GM23248 (cell line): ENCODE results near the gene SIDT2. TPM values are rescaled to one million over a fixed set of nuclear protein-coding genes. Genes with fewer than 3 reads are reported as not detected.
"Not testable (repeated sequence)": the region's sequence is repeated elsewhere in the genome, so short reads cannot be mapped to it uniquely, and the experiment has no call there.

ENCODE experiments used
- DNase-seq: peaks from one replicate; pipeline ENCODE4 v3.0.0-alpha.2; 2015
- H2AFZ ChIP-seq: fragments of 200-600 bp; sonication (generic); 2 replicates; pipeline ENCODE4 v1.6.1; 2016; ENCODE audit warnings: antibody characterized with exemption
- H3F3A ChIP-seq: fragments of 200-600 bp; sonication (generic); 2 replicates; pipeline ENCODE4 v1.6.1; 2016; ENCODE audit warnings: mild to moderate bottlenecking, antibody characterized with exemption, mixed run types; ENCODE audit not compliant: insufficient read depth
- H3K27ac ChIP-seq: fragments of 200-600 bp; sonication (generic); 2 replicates; pipeline ENCODE4 v1.5.1; 2016; ENCODE audit warnings: mild to moderate bottlenecking
- H3K27me3 ChIP-seq: fragments of 200-600 bp; sonication (generic); replicated peaks from 2 replicates; pipeline ENCODE4 v1.6.1; 2016; ENCODE audit warnings: mild to moderate bottlenecking; ENCODE audit not compliant: insufficient read depth
- H3K36me3 ChIP-seq: fragments of 200-600 bp; sonication (generic); 2 replicates; pipeline ENCODE4 v1.6.1; 2016; ENCODE audit warnings: low read depth, mild to moderate bottlenecking
- H3K4me1 ChIP-seq: fragments of 200-600 bp; sonication (generic); 2 replicates; pipeline ENCODE4 v1.6.1; 2016; ENCODE audit warnings: mild to moderate bottlenecking; ENCODE audit not compliant: insufficient read depth
- H3K4me2 ChIP-seq: fragments of 200-600 bp; sonication (generic); one replicate; pipeline ENCODE4 v1.6.1; 2016; ENCODE audit warnings: mild to moderate bottlenecking; ENCODE audit not compliant: unreplicated experiment
- H3K4me3 ChIP-seq: fragments of 200-600 bp; sonication (generic); 2 replicates; pipeline ENCODE4 v1.5.1; 2016; ENCODE audit warnings: mild to moderate bottlenecking
- H3K79me2 ChIP-seq: fragments of 200-600 bp; sonication (generic); 2 replicates; pipeline ENCODE4 v1.6.1; 2016; ENCODE audit warnings: mild to moderate bottlenecking; ENCODE audit not compliant: insufficient read depth
- H3K9ac ChIP-seq: fragments of 200-600 bp; sonication (generic); 2 replicates; pipeline ENCODE4 v1.6.1; 2016; ENCODE audit warnings: mild to moderate bottlenecking
- H3K9me2 ChIP-seq: fragments of 200-600 bp; sonication (generic); 2 replicates; pipeline ENCODE4 v1.6.1; 2016; ENCODE audit warnings: mixed run types, mild to moderate bottlenecking, moderate library complexity; ENCODE audit not compliant: insufficient read depth
- H3K9me3 ChIP-seq: fragments of 200-600 bp; sonication (generic); one replicate; pipeline ENCODE4 v1.6.1; 2017; ENCODE audit warnings: low read depth
- H4K20me1 ChIP-seq: fragments of 200-600 bp; sonication (generic); 2 replicates; pipeline ENCODE4 v1.6.0; 2016; ENCODE audit not compliant: insufficient read depth
- EZH2 ChIP-seq: fragments of 200-600 bp; sonication (generic); IDR thresholded peaks from 2 replicates; pipeline ENCODE4 v1.6.1; 2018; ENCODE audit warnings: antibody characterized with exemption, mild to moderate bottlenecking; ENCODE audit not compliant: insufficient read depth, poor library complexity, severe bottlenecking
- EZH2phosphoT487 ChIP-seq: fragments of 200-600 bp; sonication (generic); IDR thresholded peaks from 2 replicates; pipeline ENCODE4 v1.6.1; 2018; ENCODE audit warnings: antibody characterized with exemption, moderate library complexity, mild to moderate bottlenecking, low read depth; ENCODE audit not compliant: insufficient read depth
- WGBS, 2 experiments: methylation state at CpG; one replicate each; pipeline ENCODE4 v1.1.6; 2015 to 2017; ENCODE audit warnings: low lambda C conversion rate in 2 of 2, low coverage in 1 of 2; ENCODE audit errors: missing lambda C conversion rate in 2 of 2; 5-methylcytosine and 5-hydroxymethylcytosine counted together
- in situ Hi-C: fragments of 300-500 bp; cut with MboI; formaldehyde crosslinking; loops from 2 replicates; pipeline ENCODE4 v1.15.0; 2020
- polyA plus RNA-seq: library from polyadenylated mRNA; unstranded; fragments of >200 nt; fragmentation: Nextera tagmentation; extraction: Ambion mirVana; gene quantifications from 2 replicates; pipeline ENCODE4 v1.2.1, GENCODE V29; 2016
- total RNA-seq: library from RNA; depleted of rRNA; stranded (reverse); fragments of >200 nt; shearing (Covaris generic); gene quantifications from 2 replicates; pipeline ENCODE4 v1.2.3, GENCODE V29; 2014

Gene SIDT2
- total and polyA plus RNA-seq, 2 experiments from 2014 or later = 13.1 to 15.7 TPM

DNA sequence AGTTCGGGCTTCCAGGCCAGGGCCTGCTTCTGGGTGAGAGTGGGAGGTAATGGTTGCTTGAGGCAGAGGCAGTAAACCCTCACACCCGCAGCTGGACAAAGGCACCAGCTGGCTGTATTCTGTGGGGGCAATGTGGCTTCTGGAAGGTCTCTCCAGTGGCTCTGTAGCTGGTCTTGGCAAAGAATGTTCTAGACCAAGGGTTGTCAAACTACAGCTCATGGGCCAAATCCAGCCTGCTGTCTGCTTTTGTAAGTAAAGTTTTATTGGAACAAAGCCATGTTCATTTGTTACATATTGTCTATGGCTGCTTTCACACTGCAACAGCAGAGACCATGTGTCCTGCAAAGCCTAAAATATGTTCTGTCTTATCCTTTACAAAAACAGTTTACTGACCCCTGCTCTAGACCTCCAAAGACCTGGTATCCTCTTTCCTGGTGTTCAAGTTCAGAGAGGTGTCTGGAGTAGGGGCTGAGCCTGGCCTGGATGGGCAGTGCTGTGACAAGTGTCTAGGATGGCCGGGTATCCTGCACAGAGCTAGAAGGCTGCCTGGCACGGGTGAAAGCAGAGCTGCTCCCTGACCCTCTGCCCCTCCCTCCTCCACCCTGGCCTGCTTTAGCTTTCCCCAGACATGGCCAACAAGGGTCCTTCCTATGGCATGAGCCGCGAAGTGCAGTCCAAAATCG lies 24.0 kb downstream of the SIDT2 start:
- Histone ChIP-seq H3K27ac (peak overlapping the region; percentile 27), H3K4me1 (peaks cover 34% of the 10 kb centered on the region), H3K27me3 (no peaks in the 10 kb centered on the region), H4K20me1 (0 out of 2 replicates have a peak, but pooled peaks cover 2% of the 10 kb centered on the region), H3K9me3 (no peaks in the 10 kb centered on the region), H3K79me2 (peaks cover 75% of the 10 kb centered on the region), H3K4me3 (peak overlapping the region; percentile 87), H3K9me2 (no peaks in the 10 kb centered on the region), H3K9ac (peak overlapping the region; percentile 79), H3F3A (peaks cover 52% of the 10 kb centered on the region), H2AFZ (no peak overlapping the region), H3K4me2 (peak overlapping the region; percentile 78), H3K36me3 (peaks cover 12% of the 10 kb centered on the region)
- TF ChIP-seq EZH2 (no peak), EZH2phosphoT487 (no peak)
- peak; percentile 33 for DNase-seq
- in situ Hi-C loops = no loop called here
- WGBS, 2 experiments = 77 to 80% methylated on average over 7 of the region's 7 CpGs

DNA sequence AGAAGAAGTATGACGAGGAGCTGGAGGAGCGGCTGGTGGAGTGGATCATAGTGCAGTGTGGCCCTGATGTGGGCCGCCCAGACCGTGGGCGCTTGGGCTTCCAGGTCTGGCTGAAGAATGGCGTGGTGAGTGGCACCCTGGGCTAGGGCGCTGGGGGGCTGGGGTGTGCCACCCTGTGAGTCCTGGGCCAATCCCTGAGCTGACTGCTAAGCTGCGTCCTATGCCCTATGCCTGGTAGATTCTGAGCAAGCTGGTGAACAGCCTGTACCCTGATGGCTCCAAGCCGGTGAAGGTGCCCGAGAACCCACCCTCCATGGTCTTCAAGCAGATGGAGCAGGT lies 24.5 kb downstream of the SIDT2 start:
- Histone ChIP-seq H3K4me1 (peaks cover 32% of the 10 kb centered on the region), H3K27me3 (no peaks in the 10 kb centered on the region), H3K4me2 (peak overlapping the region; percentile 78), H2AFZ (no peak overlapping the region), H3K9me2 (no peaks in the 10 kb centered on the region), H3F3A (peaks cover 52% of the 10 kb centered on the region), H3K27ac (no peak overlapping the region), H4K20me1 (0 out of 2 replicates have a peak, but pooled peaks cover 2% of the 10 kb centered on the region), H3K4me3 (peak overlapping the region; percentile 87), H3K9ac (no peak overlapping the region), H3K9me3 (no peaks in the 10 kb centered on the region), H3K36me3 (peaks cover 12% of the 10 kb centered on the region), H3K79me2 (peaks cover 69% of the 10 kb centered on the region)
- TF ChIP-seq EZH2phosphoT487 (no peak), EZH2 (no peak)
- no peak for DNase-seq
- in situ Hi-C loops = no loop called here
- WGBS, 2 experiments = 91 to 96% methylated on average over 9 to 10 of the region's 10 CpGs

DNA sequence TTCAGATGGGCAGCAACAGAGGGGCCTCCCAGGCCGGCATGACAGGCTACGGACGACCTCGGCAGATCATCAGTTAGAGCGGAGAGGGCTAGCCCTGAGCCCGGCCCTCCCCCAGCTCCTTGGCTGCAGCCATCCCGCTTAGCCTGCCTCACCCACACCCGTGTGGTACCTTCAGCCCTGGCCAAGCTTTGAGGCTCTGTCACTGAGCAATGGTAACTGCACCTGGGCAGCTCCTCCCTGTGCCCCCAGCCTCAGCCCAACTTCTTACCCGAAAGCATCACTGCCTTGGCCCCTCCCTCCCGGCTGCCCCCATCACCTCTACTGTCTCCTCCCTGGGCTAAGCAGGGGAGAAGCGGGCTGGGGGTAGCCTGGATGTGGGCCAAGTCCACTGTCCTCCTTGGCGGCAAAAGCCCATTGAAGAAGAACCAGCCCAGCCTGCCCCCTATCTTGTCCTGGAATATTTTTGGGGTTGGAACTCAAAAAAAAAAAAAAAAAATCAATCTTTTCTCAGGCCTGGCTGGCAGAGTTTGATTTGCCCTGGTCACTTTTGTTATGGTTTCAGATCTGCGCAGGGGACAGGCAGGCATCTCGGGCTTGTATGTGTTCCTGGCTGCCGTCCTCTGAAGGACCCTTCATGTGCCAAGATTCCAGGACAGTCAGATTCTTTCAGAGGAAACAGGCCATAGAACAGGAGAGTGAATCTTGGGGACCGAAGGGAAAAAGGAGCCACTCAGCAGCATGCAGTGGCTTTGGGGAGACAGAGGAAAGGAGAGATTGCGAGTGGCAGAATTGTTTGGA lies 25.9 kb downstream of the SIDT2 start:
- Histone ChIP-seq H3K9me3 (no peaks in the 10 kb centered on the region), H3K27ac (no peak overlapping the region; the same call in 1 of the 2 replicates), H3K4me3 (no peak overlapping the region), H3F3A (peaks cover 55% of the 10 kb centered on the region), H3K4me1 (peaks cover 24% of the 10 kb centered on the region), H4K20me1 (0 out of 2 replicates have a peak, but pooled peaks cover 2% of the 10 kb centered on the region), H2AFZ (no peak overlapping the region), H3K27me3 (no peaks in the 10 kb centered on the region), H3K4me2 (no peak overlapping the region), H3K36me3 (peaks cover 12% of the 10 kb centered on the region), H3K79me2 (peaks cover 55% of the 10 kb centered on the region), H3K9ac (no peak overlapping the region), H3K9me2 (no peaks in the 10 kb centered on the region)
- WGBS, 2 experiments = 85 to 95% methylated on average over 14 to 17 of the region's 17 CpGs
- TF ChIP-seq EZH2phosphoT487 = no peak
- DNase-seq = no peak
- in situ Hi-C loops = no loop called here

DNA sequence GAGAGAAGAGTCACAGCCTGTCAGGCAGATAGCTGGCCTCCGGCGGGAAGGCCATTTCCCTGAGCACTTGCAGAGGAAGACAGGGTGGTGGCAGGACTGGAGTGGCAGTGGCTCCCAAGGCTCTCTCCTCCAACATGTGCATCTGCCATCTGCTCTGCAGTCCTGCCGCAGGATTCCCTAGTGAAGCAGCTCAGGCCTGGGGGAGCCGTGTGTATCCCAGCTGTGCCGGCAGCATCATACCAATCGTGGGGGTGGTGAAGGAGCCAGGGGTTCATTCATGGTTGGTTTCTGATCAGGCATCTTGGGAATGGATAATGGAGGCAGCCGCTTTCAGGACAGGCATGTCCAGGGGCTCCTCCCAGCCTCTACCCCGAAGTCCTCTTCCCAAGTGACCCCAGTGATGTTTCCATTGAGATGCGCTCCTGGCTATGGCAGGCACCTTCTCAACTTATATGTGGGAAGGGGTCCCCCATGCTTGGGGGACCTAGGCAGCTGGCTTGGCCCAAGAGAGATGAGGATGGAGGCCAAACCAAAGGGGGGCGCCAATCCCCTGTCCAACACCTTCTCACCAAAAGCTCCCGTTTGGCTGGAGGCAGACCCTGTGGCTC lies 26.8 kb downstream of the SIDT2 start:
- Histone ChIP-seq H3K27me3 (no peaks in the 10 kb centered on the region), H3K4me3 (no peak overlapping the region), H3K4me1 (peaks cover 24% of the 10 kb centered on the region), H3K79me2 (peaks cover 47% of the 10 kb centered on the region), H4K20me1 (0 out of 2 replicates have a peak, but pooled peaks cover 2% of the 10 kb centered on the region), H3K4me2 (no peak overlapping the region), H3K9me3 (no peaks in the 10 kb centered on the region), H3F3A (peaks cover 59% of the 10 kb centered on the region), H3K36me3 (peaks cover 12% of the 10 kb centered on the region), H3K9me2 (no peaks in the 10 kb centered on the region), H3K27ac (peak overlapping the region; percentile 18; the same call in 1 of the 2 replicates), H2AFZ (no peak overlapping the region), H3K9ac (no peak overlapping the region)
- WGBS, 2 experiments = 91 to 94% methylated on average over 11 of the region's 11 CpGs
- no peak for DNase-seq
- in situ Hi-C loops = no loop called here
- TF ChIP-seq EZH2phosphoT487 = no peak
- no peak for TF ChIP-seq EZH2

DNA sequence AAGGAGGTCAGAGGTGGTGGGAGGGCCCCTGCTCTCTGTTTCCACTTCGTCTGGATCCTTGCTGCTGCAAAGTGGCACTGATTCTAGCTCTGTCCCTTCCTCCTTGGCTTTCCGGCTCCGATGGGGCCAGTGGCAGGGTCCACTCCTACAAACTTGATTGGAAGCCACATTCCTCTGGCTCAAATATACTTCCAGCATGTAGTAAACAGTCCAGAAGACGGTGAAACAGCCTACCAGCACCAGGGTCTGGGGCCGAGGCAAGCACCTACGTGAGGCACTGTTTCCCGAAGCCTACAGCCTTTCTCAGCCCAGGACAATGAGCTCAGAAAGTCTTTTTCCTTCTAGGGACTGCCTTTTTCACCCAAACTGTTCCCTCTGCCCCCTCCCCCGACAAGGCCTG lies 27.6 kb downstream of the SIDT2 start:
- DNase-seq, in situ Hi-C loops, H3K4me3 ChIP-seq, H2AFZ ChIP-seq, H3K4me2 ChIP-seq, H3K9ac ChIP-seq, H3K27ac ChIP-seq, H3K27me3 ChIP-seq, H4K20me1 ChIP-seq, H3K9me2 ChIP-seq, H3K9me3 ChIP-seq: not testable (repeated sequence)
- Histone ChIP-seq H3F3A (peaks cover 58% of the 10 kb centered on the region), H3K79me2 (peaks cover 39% of the 10 kb centered on the region), H3K4me1 (peaks cover 21% of the 10 kb centered on the region), H3K36me3 (peaks cover 12% of the 10 kb centered on the region)
- 92 to 96% methylated on average over 7 to 8 of the region's 8 CpGs for WGBS, 2 experiments

DNA sequence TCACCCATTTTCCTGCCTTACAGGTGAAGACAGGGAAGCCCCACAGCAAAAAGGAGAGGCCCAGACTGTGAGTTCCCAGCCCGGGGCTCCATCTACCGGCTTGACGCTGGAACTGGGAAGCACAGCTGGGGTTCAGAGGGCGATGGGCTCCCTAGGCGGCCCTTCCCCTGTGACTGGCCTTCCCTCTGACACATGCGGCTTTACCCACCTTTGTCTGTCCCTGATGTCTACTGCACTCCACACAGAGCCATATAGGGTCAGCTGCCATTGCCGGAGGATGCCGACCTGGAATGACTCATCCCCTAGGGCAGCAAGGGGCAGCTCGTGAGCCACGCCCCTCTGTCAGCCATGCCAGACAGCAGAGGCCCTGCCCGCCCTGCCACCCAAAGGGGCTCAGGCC lies 28.3 kb downstream of the SIDT2 start:
- in situ Hi-C loops, H3K27ac ChIP-seq, H3K4me3 ChIP-seq, H3K9me2 ChIP-seq, H4K20me1 ChIP-seq, H3K9ac ChIP-seq, H3K9me3 ChIP-seq, DNase-seq, H2AFZ ChIP-seq, H3K27me3 ChIP-seq, H3K4me2 ChIP-seq: not testable (repeated sequence)
- peaks cover 14% of the 10 kb centered on the region for H3K4me1 ChIP-seq
- peaks cover 62% of the 10 kb centered on the region for H3F3A ChIP-seq
- H3K79me2 ChIP-seq = peaks cover 31% of the 10 kb centered on the region
- H3K36me3 ChIP-seq = peaks cover 12% of the 10 kb centered on the region
- 96 to 98% methylated on average over 6 of the region's 11 CpGs for WGBS, 2 experiments
